Measurements from ENCODE around the gene XPO5.

XPO5 gene

DNA sequence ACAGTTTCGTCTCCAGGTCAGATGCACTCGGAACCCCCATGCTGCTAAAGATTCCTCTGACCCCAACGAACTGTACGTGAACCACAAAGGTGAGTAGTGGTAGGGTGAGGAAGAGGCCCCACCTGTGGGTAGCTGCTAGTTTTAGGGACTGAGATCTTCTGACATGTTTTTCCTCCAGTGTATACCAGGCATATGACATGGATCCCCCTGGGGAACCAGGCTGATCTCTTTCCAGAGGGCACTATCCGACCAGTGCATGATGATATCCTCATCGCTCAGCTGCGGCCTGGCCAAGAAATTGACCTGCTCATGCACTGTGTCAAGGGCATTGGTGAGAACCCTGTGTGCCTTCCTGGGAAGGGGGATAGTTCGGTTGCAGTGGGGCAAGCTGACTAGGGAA, 55.7 kb downstream of the XPO5 start:
- Histone ChIP-seq H3K4me3 (replicated peaks; ENCODE audit: low read depth, low read length) (no peak overlapping the region), H3K36me3 (ENCODE audit: control insufficient read depth, insufficient read depth, low read length) (peaks cover 26% of the 10 kb centered on the region), H3K27me3 (replicated peaks; ENCODE audit: control insufficient read depth, insufficient read depth, low read length) (no peaks in the 10 kb centered on the region)
- no peak for DNase-seq (ENCODE audit: extremely low read depth, insufficient read length)
- TF ChIP-seq, protein P1, sequence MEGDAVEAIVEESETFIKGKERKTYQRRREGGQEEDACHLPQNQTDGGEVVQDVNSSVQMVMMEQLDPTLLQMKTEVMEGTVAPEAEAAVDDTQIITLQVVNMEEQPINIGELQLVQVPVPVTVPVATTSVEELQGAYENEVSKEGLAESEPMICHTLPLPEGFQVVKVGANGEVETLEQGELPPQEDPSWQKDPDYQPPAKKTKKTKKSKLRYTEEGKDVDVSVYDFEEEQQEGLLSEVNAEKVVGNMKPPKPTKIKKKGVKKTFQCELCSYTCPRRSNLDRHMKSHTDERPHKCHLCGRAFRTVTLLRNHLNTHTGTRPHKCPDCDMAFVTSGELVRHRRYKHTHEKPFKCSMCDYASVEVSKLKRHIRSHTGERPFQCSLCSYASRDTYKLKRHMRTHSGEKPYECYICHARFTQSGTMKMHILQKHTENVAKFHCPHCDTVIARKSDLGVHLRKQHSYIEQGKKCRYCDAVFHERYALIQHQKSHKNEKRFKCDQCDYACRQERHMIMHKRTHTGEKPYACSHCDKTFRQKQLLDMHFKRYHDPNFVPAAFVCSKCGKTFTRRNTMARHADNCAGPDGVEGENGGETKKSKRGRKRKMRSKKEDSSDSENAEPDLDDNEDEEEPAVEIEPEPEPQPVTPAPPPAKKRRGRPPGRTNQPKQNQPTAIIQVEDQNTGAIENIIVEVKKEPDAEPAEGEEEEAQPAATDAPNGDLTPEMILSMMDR (IDR thresholded peaks at IDR 0.05; ENCODE audit: insufficient read depth, low read length, poor library complexity, severe bottlenecking), result no peak

DNA sequence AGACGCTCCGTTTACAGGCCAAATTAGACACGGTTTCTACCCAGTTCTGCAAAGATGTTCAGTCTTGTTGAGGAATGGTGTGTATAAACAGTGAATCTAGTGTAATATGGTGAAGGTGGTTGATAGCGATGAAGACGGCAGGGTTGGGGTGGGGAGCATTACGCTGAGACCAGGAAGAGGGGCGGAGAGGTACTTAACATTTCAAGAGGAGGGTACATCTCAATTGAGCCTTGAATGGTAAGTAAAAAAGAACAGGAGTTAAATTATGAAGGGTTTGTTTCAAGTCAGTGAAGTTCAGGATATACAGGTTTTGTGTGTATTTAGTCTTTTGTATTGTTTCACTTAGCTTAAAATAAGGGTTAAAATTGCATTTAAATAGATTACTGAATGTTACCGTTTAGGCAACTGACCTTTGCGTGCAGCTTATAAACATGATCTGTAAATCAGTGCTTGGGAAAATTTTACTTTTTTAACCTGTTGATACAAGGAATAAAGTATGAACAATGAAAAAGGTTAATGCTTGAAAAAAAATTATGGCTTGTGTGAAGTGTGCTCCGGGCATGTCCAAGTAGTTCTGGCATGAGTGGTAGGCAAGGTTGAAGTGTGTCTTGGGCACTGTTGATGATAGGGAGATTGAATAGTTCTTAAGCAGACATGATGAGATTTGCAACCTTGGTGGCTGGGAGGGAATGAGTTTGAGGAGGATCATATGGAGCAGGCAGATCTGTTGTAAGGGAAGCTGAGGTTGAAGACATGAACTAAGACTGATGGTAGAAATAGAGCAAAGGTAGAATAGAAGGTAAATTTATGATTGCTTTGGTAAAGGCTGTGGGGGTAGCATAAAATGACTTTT, 58.1 kb downstream of the XPO5 start:
- H3K36me3 ChIP-seq (ENCODE audit: control insufficient read depth, insufficient read depth, low read length), result peaks cover 23% of the 10 kb centered on the region
- TF ChIP-seq, protein P1 (IDR thresholded peaks at IDR 0.05; ENCODE audit: insufficient read depth, low read length, poor library complexity, severe bottlenecking), result no peak
- no peaks in the 10 kb centered on the region for H3K27me3 ChIP-seq (replicated peaks; ENCODE audit: control insufficient read depth, insufficient read depth, low read length)
- DNase-seq (ENCODE audit: extremely low read depth, insufficient read length), result no peak
- H3K4me3 ChIP-seq (replicated peaks; ENCODE audit: low read depth, low read length), result peak overlapping the region; percentile 96

DNA sequence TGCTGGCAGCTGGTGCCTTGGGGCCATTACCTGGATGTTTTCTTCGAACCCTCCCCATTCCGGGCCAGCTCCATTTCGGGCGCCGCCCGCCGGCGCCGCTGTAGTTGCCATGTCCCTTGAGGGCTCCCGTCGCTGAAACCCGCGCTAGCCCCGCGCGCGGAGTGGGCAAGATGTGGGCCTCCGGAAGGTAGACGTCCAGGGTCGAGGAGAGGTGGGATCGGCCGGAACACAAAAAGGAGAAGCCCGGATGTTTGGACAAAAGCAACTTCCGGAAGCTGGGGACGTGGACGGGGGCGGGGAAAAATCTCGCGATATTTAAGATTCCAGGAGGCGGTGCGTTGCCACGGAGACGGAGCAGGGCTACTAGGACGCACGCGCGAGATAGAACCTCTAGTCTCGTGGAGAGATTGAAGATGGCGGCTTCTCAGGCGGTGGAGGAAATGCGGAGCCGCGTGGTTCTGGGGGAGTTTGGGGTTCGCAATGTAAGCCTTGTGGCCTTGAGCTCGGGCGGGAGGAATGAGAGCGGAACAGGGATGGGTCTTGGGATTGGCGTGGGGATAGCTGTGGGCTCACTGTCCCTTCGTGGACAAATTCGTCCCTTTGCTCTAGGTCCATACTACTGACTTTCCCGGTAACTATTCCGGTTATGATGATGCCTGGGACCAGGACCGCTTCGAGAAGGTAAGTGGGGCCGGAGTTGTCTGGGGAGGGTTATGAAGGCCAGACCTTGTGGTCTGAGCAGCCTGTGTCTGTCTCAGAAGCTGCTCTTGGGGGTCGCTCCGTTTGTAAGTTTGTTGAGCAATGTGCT, 58.9 kb downstream of the XPO5 start, which contains the start of the genes POLR1C and YIPF3:
Gene POLR1C, plus strand, starts transcription at position 393 of the 808 bp plus-strand sequence. Its CDS starts 21 bp downstream, at position 414.
Gene YIPF3, minus strand, starts transcription at position 230 of the 808 bp plus-strand sequence. Its CDS starts 119 bp downstream, at position 111.
- H3K4me3 ChIP-seq (replicated peaks; ENCODE audit: low read depth, low read length), result peak within 1 kb of the TSS; percentile 96
- TF ChIP-seq, protein P1 (IDR thresholded peaks at IDR 0.05; ENCODE audit: insufficient read depth, low read length, poor library complexity, severe bottlenecking), result no peak
- peak; percentile 93 for DNase-seq (ENCODE audit: extremely low read depth, insufficient read length)
- H3K27me3 ChIP-seq (replicated peaks; ENCODE audit: control insufficient read depth, insufficient read depth, low read length), result no peaks in the 10 kb centered on the region
- H3K36me3 ChIP-seq (ENCODE audit: control insufficient read depth, insufficient read depth, low read length), result peaks cover 24% of the 10 kb centered on the region

DNA sequence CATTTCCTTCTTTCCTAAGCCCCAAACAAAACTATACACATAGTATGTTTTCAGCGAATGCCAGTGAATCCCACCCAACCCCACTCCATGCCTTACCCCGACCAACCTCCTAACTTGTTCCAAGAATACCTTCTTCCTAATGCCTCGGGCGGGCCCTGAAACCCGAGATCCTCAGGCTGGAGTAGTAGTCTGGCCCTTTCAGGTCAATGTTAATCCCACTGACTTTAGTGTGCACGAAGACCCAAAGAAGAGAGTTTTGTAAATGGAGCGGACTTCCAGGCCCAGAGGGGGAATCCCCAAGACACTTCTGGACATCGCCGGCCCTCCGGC, 59.5 kb downstream of the XPO5 start:
- no peaks in the 10 kb centered on the region for H3K27me3 ChIP-seq (replicated peaks; ENCODE audit: control insufficient read depth, insufficient read depth, low read length)
- TF ChIP-seq, protein P1 (IDR thresholded peaks at IDR 0.05; ENCODE audit: insufficient read depth, low read length, poor library complexity, severe bottlenecking), result no peak
- H3K36me3 ChIP-seq (ENCODE audit: control insufficient read depth, insufficient read depth, low read length), result peaks cover 24% of the 10 kb centered on the region
- H3K4me3 ChIP-seq (replicated peaks; ENCODE audit: low read depth, low read length), result peak overlapping the region; percentile 96
- DNase-seq (ENCODE audit: extremely low read depth, insufficient read length), result no peak

DNA sequence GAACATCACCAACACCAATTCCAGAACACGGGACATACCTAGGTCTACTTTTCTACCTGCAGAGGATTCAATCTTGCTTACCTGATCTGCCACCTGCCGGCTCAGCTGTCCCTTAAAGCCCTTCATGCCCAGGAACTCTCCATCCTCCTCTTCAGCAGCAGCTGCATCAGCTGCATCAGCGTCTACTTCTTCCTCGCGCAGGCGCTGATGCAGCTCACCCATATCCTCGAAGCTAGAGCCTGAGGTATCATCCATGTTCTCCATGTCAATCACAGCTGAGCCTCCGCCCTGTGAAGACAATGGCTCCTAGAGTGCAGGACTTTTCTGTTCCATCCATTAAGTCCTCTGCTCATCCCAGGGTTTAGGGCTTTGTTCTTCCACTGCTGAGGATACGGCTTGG, 60.0 kb downstream of the XPO5 start:
- H3K36me3 ChIP-seq (ENCODE audit: control insufficient read depth, insufficient read depth, low read length), result peaks cover 23% of the 10 kb centered on the region
- no peak for DNase-seq (ENCODE audit: extremely low read depth, insufficient read length)
- TF ChIP-seq, protein P1 (IDR thresholded peaks at IDR 0.05; ENCODE audit: insufficient read depth, low read length, poor library complexity, severe bottlenecking), result no peak
- H3K4me3 ChIP-seq (replicated peaks; ENCODE audit: low read depth, low read length), result peak overlapping the region; percentile 96
- H3K27me3 ChIP-seq (replicated peaks; ENCODE audit: control insufficient read depth, insufficient read depth, low read length), result no peaks in the 10 kb centered on the region

All from GM06990 (cell line).